HepG2 (cell line): Measurements from ENCODE around the gene PIH1D2. TPM values are rescaled to one million over a fixed set of nuclear protein-coding genes. Genes with fewer than 3 reads are reported as not detected.
A peak's percentile ranks its signal among the peaks of the same experiment; 100 is the strongest.

Source experiments
- CREB1 ChIP-seq, 2 experiments: fragments of 450-650 bp in 1 of 2; IDR thresholded peaks; 2 replicates each; pipeline ENCODE4 v1.6.1; 2016 to 2017; ENCODE audit warnings: control low read depth in 1 of 2, mild to moderate bottlenecking in 1 of 2, missing compliant biosample characterization in 1 of 2, missing genetic modification characterization in 1 of 2
- NFE2L1 ChIP-seq: sonication (generic); formaldehyde crosslinking; IDR thresholded peaks from 2 replicates; pipeline ENCODE4 v1.4.0; 2020; ENCODE audit warnings: missing genetic modification reagents, mild to moderate bottlenecking, borderline replicate concordance
- NFKB2 ChIP-seq: sonication (generic); formaldehyde crosslinking; IDR thresholded peaks from 2 replicates; pipeline ENCODE4 v1.4.0; 2020; ENCODE audit warnings: missing genetic modification reagents, borderline replicate concordance
- RAD51 ChIP-seq: fragments of 450-650 bp; IDR thresholded peaks from 2 replicates; pipeline ENCODE4 v1.6.1; 2016; ENCODE audit warnings: borderline replicate concordance
- TOPORS ChIP-seq: sonication (generic); formaldehyde crosslinking; IDR thresholded peaks from 2 replicates; pipeline ENCODE4 v1.8.0; 2023; ENCODE audit warnings: mild to moderate bottlenecking, missing genetic modification reagents
- ZNF143 ChIP-seq: sonication (generic); formaldehyde crosslinking; IDR thresholded peaks from 2 replicates; pipeline ENCODE4 v1.4.0; 2020; ENCODE audit warnings: missing genetic modification reagents
- ZNF274 ChIP-seq: sonication (generic); formaldehyde crosslinking; IDR thresholded peaks from 2 replicates; pipeline ENCODE4 v1.5.1; 2020; ENCODE audit warnings: mild to moderate bottlenecking, missing genetic modification reagents
- ZNF720 ChIP-seq: sonication (generic); formaldehyde crosslinking; IDR thresholded peaks from 2 replicates; pipeline ENCODE4 v1.4.0; 2020; ENCODE audit warnings: missing genetic modification reagents
- ZZZ3 ChIP-seq: sonication (generic); formaldehyde crosslinking; IDR thresholded peaks from 2 replicates; pipeline ENCODE4 v1.4.0; 2020; ENCODE audit warnings: missing genetic modification reagents, mild to moderate bottlenecking, borderline replicate concordance
- polyA plus RNA-seq, 8 experiments: library from polyadenylated mRNA; depleted of rRNA in 3 of 8; stranded (reverse) in 7 of 8; unstranded in 1 of 8; fragments of >200 nt; fragmentation: Illumina TruSeq in 4 of 8; extraction: Trizol in 4 of 8; gene quantifications; 2 replicates each; pipeline versions ENCODE4 v1.2.1 to v1.2.3, GENCODE V29; 2011 to 2016; ENCODE audit warnings: low read depth in 4 of 8, missing spikeins in 1 of 8, mixed read lengths in 1 of 8; ENCODE audit not compliant: insufficient read depth in 1 of 8
- total RNA-seq, 5 experiments: library from RNA; depleted of rRNA; stranded (reverse); fragments of >200 nt; fragmentation: Illumina TruSeq; extraction: Trizol; gene quantifications; 2 replicates each; pipeline ENCODE4 v1.2.3, GENCODE V29; 2016; ENCODE audit warnings: low read depth in 1 of 5
- TF ChIP-seq, protein P1 (sequence below): sonication (generic); formaldehyde crosslinking; IDR thresholded peaks from 2 replicates; pipeline ENCODE4 v1.4.0; 2020; ENCODE audit warnings: mild to moderate bottlenecking, missing genetic modification reagents, borderline replicate concordance
- TF ChIP-seq, protein P2 (sequence below): IDR thresholded peaks from 2 replicates; pipeline ENCODE4 v1.6.1; 2016; ENCODE audit warnings: low read depth

The PIH1D2 gene
- total and polyA plus RNA-seq, 2 of the 13 experiments (the other 11 are each of a cell fraction or from before 2014, with no cell fraction given), result 0.49 to 2.7 TPM

DNA sequence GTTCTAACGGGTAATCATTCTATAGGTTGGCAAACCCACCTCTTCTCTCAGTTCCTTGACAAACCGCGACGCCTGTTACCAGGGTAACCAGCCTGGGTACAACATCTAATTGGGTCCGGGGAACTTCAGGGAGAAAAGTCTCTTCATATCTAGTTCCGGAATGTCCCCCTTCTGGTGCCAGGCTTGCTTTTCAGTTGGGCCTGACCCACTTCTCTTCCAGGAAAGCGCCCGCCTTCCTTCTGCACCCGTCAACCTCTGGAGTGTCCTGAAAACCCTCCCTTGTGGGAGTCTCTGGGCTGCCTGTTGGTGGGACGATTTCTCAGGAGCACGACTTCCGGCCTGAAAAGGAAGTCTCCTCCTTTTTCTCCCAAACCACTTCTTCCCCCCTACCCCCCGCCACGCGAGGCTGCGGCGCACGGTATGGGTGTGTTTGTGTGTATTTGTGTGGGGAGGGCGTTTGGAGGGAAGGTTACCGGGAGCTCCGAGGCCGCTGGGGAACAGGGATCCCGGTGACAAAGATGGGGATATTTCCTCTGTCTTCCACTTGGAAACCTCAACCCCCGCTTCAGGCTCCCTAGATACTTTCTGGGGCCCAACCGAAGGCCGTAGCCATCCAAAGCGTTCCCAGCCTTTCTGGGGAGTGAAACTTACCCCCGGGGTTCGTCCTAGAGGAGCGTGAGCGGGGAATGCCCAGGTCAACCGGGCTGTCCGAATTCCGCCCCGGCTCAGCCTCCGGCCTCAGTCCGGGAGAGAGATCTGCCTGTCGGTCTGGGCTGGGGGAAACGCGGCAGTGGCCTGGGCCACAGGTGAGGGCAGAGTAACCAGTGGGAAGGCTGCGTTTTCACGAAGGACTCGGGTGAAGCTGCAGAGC is at the start of gene PIH1D2, which contains the start of gene NKAPD1 (continued):
- TF ChIP-seq, protein P1, sequence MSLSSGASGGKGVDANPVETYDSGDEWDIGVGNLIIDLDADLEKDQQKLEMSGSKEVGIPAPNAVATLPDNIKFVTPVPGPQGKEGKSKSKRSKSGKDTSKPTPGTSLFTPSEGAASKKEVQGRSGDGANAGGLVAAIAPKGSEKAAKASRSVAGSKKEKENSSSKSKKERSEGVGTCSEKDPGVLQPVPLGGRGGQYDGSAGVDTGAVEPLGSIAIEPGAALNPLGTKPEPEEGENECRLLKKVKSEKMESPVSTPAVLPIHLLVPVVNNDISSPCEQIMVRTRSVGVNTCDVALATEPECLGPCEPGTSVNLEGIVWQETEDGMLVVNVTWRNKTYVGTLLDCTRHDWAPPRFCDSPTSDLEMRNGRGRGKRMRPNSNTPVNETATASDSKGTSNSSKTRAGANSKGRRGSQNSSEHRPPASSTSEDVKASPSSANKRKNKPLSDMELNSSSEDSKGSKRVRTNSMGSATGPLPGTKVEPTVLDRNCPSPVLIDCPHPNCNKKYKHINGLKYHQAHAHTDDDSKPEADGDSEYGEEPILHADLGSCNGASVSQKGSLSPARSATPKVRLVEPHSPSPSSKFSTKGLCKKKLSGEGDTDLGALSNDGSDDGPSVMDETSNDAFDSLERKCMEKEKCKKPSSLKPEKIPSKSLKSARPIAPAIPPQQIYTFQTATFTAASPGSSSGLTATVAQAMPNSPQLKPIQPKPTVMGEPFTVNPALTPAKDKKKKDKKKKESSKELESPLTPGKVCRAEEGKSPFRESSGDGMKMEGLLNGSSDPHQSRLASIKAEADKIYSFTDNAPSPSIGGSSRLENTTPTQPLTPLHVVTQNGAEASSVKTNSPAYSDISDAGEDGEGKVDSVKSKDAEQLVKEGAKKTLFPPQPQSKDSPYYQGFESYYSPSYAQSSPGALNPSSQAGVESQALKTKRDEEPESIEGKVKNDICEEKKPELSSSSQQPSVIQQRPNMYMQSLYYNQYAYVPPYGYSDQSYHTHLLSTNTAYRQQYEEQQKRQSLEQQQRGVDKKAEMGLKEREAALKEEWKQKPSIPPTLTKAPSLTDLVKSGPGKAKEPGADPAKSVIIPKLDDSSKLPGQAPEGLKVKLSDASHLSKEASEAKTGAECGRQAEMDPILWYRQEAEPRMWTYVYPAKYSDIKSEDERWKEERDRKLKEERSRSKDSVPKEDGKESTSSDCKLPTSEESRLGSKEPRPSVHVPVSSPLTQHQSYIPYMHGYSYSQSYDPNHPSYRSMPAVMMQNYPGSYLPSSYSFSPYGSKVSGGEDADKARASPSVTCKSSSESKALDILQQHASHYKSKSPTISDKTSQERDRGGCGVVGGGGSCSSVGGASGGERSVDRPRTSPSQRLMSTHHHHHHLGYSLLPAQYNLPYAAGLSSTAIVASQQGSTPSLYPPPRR (CRISPR knock-in tag), result no peak
- TF ChIP-seq, protein P2, sequence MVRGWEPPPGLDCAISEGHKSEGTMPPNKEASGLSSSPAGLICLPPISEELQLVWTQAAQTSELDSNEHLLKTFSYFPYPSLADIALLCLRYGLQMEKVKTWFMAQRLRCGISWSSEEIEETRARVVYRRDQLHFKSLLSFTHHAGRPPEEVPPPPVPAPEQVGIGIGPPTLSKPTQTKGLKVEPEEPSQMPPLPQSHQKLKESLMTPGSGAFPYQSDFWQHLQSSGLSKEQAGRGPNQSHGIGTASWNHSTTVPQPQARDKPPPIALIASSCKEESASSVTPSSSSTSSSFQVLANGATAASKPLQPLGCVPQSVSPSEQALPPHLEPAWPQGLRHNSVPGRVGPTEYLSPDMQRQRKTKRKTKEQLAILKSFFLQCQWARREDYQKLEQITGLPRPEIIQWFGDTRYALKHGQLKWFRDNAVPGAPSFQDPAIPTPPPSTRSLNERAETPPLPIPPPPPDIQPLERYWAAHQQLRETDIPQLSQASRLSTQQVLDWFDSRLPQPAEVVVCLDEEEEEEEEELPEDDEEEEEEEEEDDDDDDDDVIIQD (CRISPR knock-in tag), result no peak
- no peak for TF ChIP-seq CREB1 (IDR thresholded peaks at IDR 0.05)
- TF ChIP-seq CREB1 (CRISPR knock-in tag; IDR thresholded peaks at IDR 0.05), result peak; percentile 78
- no peak for TF ChIP-seq RAD51
- no peak for TF ChIP-seq NFE2L1 (CRISPR knock-in tag)
- peak; percentile 43; the same call in 1 of the 2 replicates for TF ChIP-seq ZNF274 (CRISPR knock-in tag)
- TF ChIP-seq NFKB2 (CRISPR knock-in tag), result peak; percentile 51; the same call in 1 of the 2 replicates
- no peak for TF ChIP-seq ZNF143 (CRISPR knock-in tag)
- no peak for TF ChIP-seq ZNF720 (CRISPR knock-in tag)
- no peak for TF ChIP-seq TOPORS
- TF ChIP-seq ZZZ3 (CRISPR knock-in tag), result no peak
